Endothelial cell of umbilical vein (primary cell): Measurements from ENCODE around the gene ZNHIT3. TPM values are rescaled to one million over a fixed set of nuclear protein-coding genes. Genes with fewer than 3 reads are reported as not detected.
"Not testable (repeated sequence)": the region's sequence is repeated elsewhere in the genome, so short reads cannot be mapped to it uniquely, and the experiment has no call there.

ENCODE experiments used
- BruUV-seq: library from RNA; stranded (reverse); fragments of 400-500 nt; replicated peaks from 2 replicates; lab custom pipeline; 2021; lab: Mats Ljungman, UMichigan
- CTCF ChIA-PET: fragments of 300-600, 350-600 bp; sonication (Branson Sonifier 250); formaldehyde crosslinking; loops from one replicate; lab custom pipeline; 2021; ENCODE audit warnings: antibody characterized with exemption, inconsistent platforms; lab: Charles Lee
- POLR2A ChIA-PET: fragments of 300-600, 350-600 bp; sonication (Branson Sonifier 250); formaldehyde crosslinking; loops from one replicate; lab custom pipeline; 2021; ENCODE audit warnings: antibody characterized with exemption, inconsistent platforms; lab: Charles Lee
- DNase-seq: peaks from one replicate; pipeline ENCODE4 v3.0.0-alpha.2; 2011; ENCODE audit warnings: low read depth, low spot score
- FAIRE-seq: peaks from 2 replicates; lab custom pipeline; 2011; peaks lifted over from hg19 to GRCh38; lab: Jason Lieb, UNC
- H2AFZ ChIP-seq: 2 replicates; pipeline ENCODE4 v1.6.0; 2012; ENCODE audit warnings: low read depth, low read length, control low read depth, inconsistent platforms
- H3K27ac ChIP-seq: 2 replicates; pipeline ENCODE4 v1.5.1; 2011; ENCODE audit warnings: low read depth, mild to moderate bottlenecking, control low read depth, low read length, moderate library complexity; ENCODE audit not compliant: insufficient read depth
- H3K27me3 ChIP-seq, 2 experiments: 2 replicates each; pipeline versions ENCODE4 v1.6.0 to v1.6.1; 2011; ENCODE audit warnings: low read length in 2 of 2, mixed read lengths in 1 of 2; ENCODE audit not compliant: control insufficient read depth in 2 of 2, insufficient read depth in 2 of 2
- H3K36me3 ChIP-seq, 2 experiments: 2 replicates in 1 of 2; 3 replicates in 1 of 2; pipeline ENCODE4 v1.5.1; 2011; ENCODE audit warnings: low read length in 2 of 2, mild to moderate bottlenecking in 1 of 2, moderate library complexity in 1 of 2; ENCODE audit not compliant: control insufficient read depth in 2 of 2, insufficient read depth in 2 of 2; ENCODE audit errors: extremely low read depth in 1 of 2
- H3K4me1 ChIP-seq: 3 replicates; pipeline ENCODE4 v1.5.1; 2011; ENCODE audit warnings: mild to moderate bottlenecking, low read length; ENCODE audit not compliant: control insufficient read depth, insufficient read depth; ENCODE audit errors: extremely low read depth
- H3K4me2 ChIP-seq: 2 replicates; pipeline ENCODE4 v1.6.1; 2011; ENCODE audit warnings: low read length, control low read depth, mixed read lengths; ENCODE audit not compliant: insufficient read depth
- H3K4me3 ChIP-seq, 3 experiments: fragments of 200-600 bp in 1 of 3; sonication (generic), shearing (Covaris generic) in 1 of 3; replicated peaks in 1 of 3; 2 replicates each; pipeline ENCODE4 v1.5.1; 2011 to 2016; ENCODE audit warnings: control low read depth in 3 of 3, low read length in 3 of 3, mild to moderate bottlenecking in 2 of 3, inconsistent platforms in 1 of 3, low read depth in 1 of 3, moderate library complexity in 1 of 3; ENCODE audit not compliant: insufficient read depth in 1 of 3
- H3K79me2 ChIP-seq: 2 replicates; pipeline ENCODE4 v1.6.0; 2012; ENCODE audit warnings: low read length, inconsistent platforms; ENCODE audit not compliant: control insufficient read depth, insufficient read depth
- H3K9ac ChIP-seq: replicated peaks from 2 replicates; pipeline ENCODE3; 2011; ENCODE audit warnings: low read length, control low read depth; ENCODE audit not compliant: insufficient read depth; ENCODE audit errors: extremely low read depth
- H3K9me1 ChIP-seq: replicated peaks from 3 replicates; pipeline ENCODE4 v1.6.0; 2011; ENCODE audit warnings: mild to moderate bottlenecking, low read length; ENCODE audit not compliant: control insufficient read depth, insufficient read depth; ENCODE audit errors: extremely low read depth
- H3K9me3 ChIP-seq: replicated peaks from 2 replicates; pipeline ENCODE4 v1.5.1; 2012; ENCODE audit warnings: low read length, inconsistent platforms; ENCODE audit not compliant: control insufficient read depth, insufficient read depth
- H4K20me1 ChIP-seq: replicated peaks from 2 replicates; pipeline ENCODE3; 2011; ENCODE audit warnings: mild to moderate bottlenecking, low read length; ENCODE audit not compliant: control insufficient read depth, insufficient read depth; ENCODE audit errors: extremely low read depth
- EZH2 ChIP-seq: IDR thresholded peaks from 2 replicates; pipeline ENCODE4 v1.6.1; 2012; ENCODE audit warnings: borderline replicate concordance, low read depth, mild to moderate bottlenecking, moderate library complexity, low read length, inconsistent platforms; ENCODE audit not compliant: severe bottlenecking
- FOS ChIP-seq: IDR thresholded peaks from 2 replicates; pipeline ENCODE4 v1.6.1; 2011; ENCODE audit warnings: mild to moderate bottlenecking, low read length, moderate library complexity, borderline replicate concordance; ENCODE audit not compliant: insufficient read depth
- GATA2 ChIP-seq: IDR thresholded peaks from 2 replicates; pipeline ENCODE4 v1.7.0; 2011; ENCODE audit warnings: low read depth, mild to moderate bottlenecking, moderate library complexity, mixed read lengths, low read length; ENCODE audit not compliant: insufficient read length, insufficient read depth
- JUN ChIP-seq: IDR thresholded peaks from 2 replicates; pipeline ENCODE4 v1.6.1; 2011; ENCODE audit warnings: borderline replicate concordance, low read depth; ENCODE audit not compliant: insufficient read length, insufficient read depth
- MYC ChIP-seq: IDR thresholded peaks from one replicate; pipeline ENCODE4 v1.6.1; 2011; ENCODE audit warnings: mild to moderate bottlenecking, low read depth, low read length
- POLR2A ChIP-seq: IDR thresholded peaks from 2 replicates; pipeline ENCODE4 v1.6.1; 2012; ENCODE audit warnings: low read depth, mild to moderate bottlenecking, control low read depth, low read length
- POLR2AphosphoS5 ChIP-seq: IDR thresholded peaks from 2 replicates; pipeline ENCODE4 v1.6.1; 2012; ENCODE audit warnings: low read depth, mild to moderate bottlenecking, control low read depth, low read length, moderate library complexity; ENCODE audit not compliant: insufficient read depth
- dilution Hi-C: fragments of 300-500 bp; cut with MboI; formaldehyde crosslinking; loops from one replicate; pipeline ENCODE4 v1.15.0; 2019; ENCODE audit warnings: low sequenced_read_pairs; ENCODE audit not compliant: extremely low pct_ligation_motif_present
- intact Hi-C: fragments of 100-400 bp; cut with micrococcal nuclease; formaldehyde crosslinking; loops from one replicate; pipeline ENCODE4 v1.10.0; 2022
- polyA plus RNA-seq, 4 experiments: library from polyadenylated mRNA; depleted of rRNA in 3 of 4; stranded (reverse) in 3 of 4; unstranded in 1 of 4; fragments of >200 nt; gene quantifications; 2 replicates each; pipeline versions ENCODE4 v1.2.1 to v1.2.3, GENCODE V29; 2011 to 2012; ENCODE audit warnings: missing spikeins in 1 of 4
- total RNA-seq: library from RNA; stranded (reverse); gene quantifications from 2 replicates; pipeline ENCODE4 v1.2.3, GENCODE V29; 2021
- TF ChIP-seq, protein P1 (sequence below): IDR thresholded peaks from 2 replicates; pipeline ENCODE4 v1.6.1; 2011; ENCODE audit not compliant: insufficient read depth, insufficient read length
- TF ChIP-seq, protein P2 (sequence below), 2 donors: IDR thresholded peaks; 1 replicate in 1 of 2; 2 replicates in 1 of 2; pipeline ENCODE4 v1.5.1; 2011; ENCODE audit warnings: low read length in 2 of 2, mild to moderate bottlenecking in 2 of 2, moderate library complexity in 2 of 2, control low read depth in 1 of 2, inconsistent platforms in 1 of 2, low read depth in 1 of 2; ENCODE audit not compliant: insufficient read depth in 1 of 2; ENCODE audit errors: extremely low read depth in 1 of 2

Gene ZNHIT3
- total and polyA plus RNA-seq, 2 donors (not counting 3 experiments of a cell fraction or from before 2014, with no cell fraction given), result 34.0 to 66.9 TPM

DNA sequence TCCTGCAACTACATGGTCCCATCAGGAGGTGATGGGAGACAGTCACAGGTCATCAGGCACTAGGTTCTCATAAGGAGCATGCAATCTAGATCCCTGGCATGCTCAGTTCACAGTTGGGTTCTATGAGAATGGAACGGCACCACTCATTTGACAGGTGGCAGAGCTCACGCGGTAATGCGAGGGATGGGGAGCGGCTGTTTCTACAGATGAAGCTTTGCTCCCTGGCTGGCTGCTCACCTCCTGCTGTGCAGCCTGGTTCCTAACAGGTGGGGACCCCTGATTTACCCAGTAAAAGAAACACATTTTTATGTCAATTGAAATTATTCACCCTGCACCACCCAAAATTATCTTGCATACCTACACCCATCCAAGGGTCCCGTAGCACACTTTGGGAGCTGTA, 42.7 kb upstream of the ZNHIT3 start:
- H3K9me3 ChIP-seq, result no peaks in the 10 kb centered on the region
- no peaks in the 10 kb centered on the region for H3K9me1 ChIP-seq
- no peak overlapping the region for H3K27ac ChIP-seq
- no peaks in the 10 kb centered on the region for H4K20me1 ChIP-seq
- dilution Hi-C loops (no loop called here), intact Hi-C loops (no loop called here)
- FAIRE-seq (no peak), DNase-seq (no peak)
- BruUV-seq, result no TSS peak
- H3K9ac ChIP-seq, result no peak overlapping the region
- ChIA-PET CTCF (no interaction called here), POLR2A (no interaction called here)
- H3K79me2 ChIP-seq, result no peaks in the 10 kb centered on the region
- no peaks in the 10 kb centered on the region for H3K27me3 ChIP-seq
- no peaks in the 10 kb centered on the region for H3K4me1 ChIP-seq
- H3K4me2 ChIP-seq, result no peak overlapping the region
- TF ChIP-seq, protein P1, sequence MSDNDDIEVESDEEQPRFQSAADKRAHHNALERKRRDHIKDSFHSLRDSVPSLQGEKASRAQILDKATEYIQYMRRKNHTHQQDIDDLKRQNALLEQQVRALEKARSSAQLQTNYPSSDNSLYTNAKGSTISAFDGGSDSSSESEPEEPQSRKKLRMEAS, result no peak
- TF ChIP-seq EZH2 (no peak), FOS (no peak), POLR2A (no peak), MYC (no peak), POLR2AphosphoS5 (no peak), JUN (no peak), GATA2 (no peak)
- TF ChIP-seq, protein P2, sequence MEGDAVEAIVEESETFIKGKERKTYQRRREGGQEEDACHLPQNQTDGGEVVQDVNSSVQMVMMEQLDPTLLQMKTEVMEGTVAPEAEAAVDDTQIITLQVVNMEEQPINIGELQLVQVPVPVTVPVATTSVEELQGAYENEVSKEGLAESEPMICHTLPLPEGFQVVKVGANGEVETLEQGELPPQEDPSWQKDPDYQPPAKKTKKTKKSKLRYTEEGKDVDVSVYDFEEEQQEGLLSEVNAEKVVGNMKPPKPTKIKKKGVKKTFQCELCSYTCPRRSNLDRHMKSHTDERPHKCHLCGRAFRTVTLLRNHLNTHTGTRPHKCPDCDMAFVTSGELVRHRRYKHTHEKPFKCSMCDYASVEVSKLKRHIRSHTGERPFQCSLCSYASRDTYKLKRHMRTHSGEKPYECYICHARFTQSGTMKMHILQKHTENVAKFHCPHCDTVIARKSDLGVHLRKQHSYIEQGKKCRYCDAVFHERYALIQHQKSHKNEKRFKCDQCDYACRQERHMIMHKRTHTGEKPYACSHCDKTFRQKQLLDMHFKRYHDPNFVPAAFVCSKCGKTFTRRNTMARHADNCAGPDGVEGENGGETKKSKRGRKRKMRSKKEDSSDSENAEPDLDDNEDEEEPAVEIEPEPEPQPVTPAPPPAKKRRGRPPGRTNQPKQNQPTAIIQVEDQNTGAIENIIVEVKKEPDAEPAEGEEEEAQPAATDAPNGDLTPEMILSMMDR (IDR thresholded peaks at IDR 0.05; ENCODE audit: extremely low read depth in 1 of 2, insufficient read depth in 1 of 2, low read depth in 1 of 2, low read length in 2 of 2), result no peak
- H2AFZ ChIP-seq, result no peak overlapping the region
- H3K4me3 ChIP-seq, result no peak overlapping the region
- H3K36me3 ChIP-seq, result no peaks in the 10 kb centered on the region

DNA sequence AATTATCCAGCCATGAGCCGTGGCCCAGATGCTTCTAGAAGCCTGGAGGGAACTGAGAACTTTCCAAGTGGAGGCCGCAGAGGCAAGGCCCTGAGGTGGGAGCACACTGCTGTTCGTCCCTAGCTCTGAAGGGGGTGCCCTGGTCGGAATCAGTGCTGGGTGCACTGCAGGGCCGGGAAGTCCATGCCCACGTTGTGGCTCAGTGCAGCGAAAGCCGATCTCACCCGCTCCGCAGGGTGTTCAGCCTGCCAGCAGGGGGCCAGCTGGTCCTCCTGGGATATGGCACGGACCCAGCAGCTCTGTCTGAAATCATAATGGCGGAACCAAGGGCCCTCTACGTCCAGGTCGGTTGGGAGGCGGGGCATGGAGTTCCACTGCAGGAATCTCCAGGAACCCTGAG, 36.5 kb upstream of the ZNHIT3 start:
- BruUV-seq, H3K4me3 ChIP-seq, FAIRE-seq, POLR2A ChIA-PET, CTCF ChIA-PET, H3K9me1 ChIP-seq, H3K9ac ChIP-seq, H3K4me1 ChIP-seq, dilution Hi-C loops, H2AFZ ChIP-seq, H4K20me1 ChIP-seq, H3K79me2 ChIP-seq, DNase-seq, H3K36me3 ChIP-seq, H3K9me3 ChIP-seq, intact Hi-C loops, H3K4me2 ChIP-seq, H3K27ac ChIP-seq, H3K27me3 ChIP-seq: not testable (repeated sequence)

DNA sequence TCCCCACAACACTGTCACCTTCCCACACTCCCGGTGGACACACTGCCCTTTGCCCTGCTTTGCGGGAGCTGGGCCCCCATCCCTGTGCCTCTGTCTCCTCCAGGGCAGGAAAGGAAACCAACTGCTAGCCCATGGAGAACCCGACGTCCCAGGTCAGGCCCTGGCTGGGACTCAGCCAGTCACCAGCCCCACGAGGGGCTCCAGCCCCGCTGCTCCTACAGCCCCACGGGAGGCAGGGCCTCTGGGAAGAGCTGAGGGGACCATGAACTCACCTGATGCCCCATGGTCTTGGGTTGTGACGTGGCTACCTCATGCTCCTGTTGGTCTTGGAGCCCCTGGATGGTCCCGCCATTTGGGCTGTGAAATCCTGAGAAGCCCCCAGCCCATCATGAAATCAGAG, 33.6 kb upstream of the ZNHIT3 start:
- not testable (repeated sequence) for H3K9me3 ChIP-seq

More for the DNA sequence above, 33.6 kb upstream of the ZNHIT3 start:
- H4K20me1 ChIP-seq, H3K4me3 ChIP-seq, H3K4me2 ChIP-seq, FAIRE-seq, H3K36me3 ChIP-seq, CTCF ChIA-PET, dilution Hi-C loops, POLR2A ChIA-PET, H3K9me1 ChIP-seq, DNase-seq, H3K9ac ChIP-seq, H2AFZ ChIP-seq, H3K27ac ChIP-seq, H3K79me2 ChIP-seq, intact Hi-C loops, H3K4me1 ChIP-seq, H3K27me3 ChIP-seq, BruUV-seq: not testable (repeated sequence)
